Activated CD8-positive, alpha-beta T cell treated with anti-CD3 and anti-CD28 coated beads for 36 hours (primary cell): ENCODE data around the gene BFSP1. TPM values are rescaled to one million over a fixed set of nuclear protein-coding genes. Genes with fewer than 3 reads are reported as not detected.

Experiments used
- ATAC-seq: fragments of 200-7000 bp; cut with Tn5 transposase; one replicate; pipeline ENCODE4 v1.10.0; 2021; ENCODE audit warnings: mild to moderate bottlenecking, moderate library complexity
- CTCF ChIA-PET: fragments of 350-600 bp; sonication (Branson Sonifier 250); formaldehyde crosslinking; loops from one replicate; lab custom pipeline; 2021; ENCODE audit warnings: antibody characterized with exemption; lab: Charles Lee
- POLR2A ChIA-PET: fragments of 350-600 bp; sonication (Branson Sonifier 250); formaldehyde crosslinking; loops from one replicate; lab custom pipeline; 2021; ENCODE audit warnings: antibody characterized with exemption; lab: Charles Lee
- DNase-seq: peaks from one replicate; pipeline ENCODE4 v3.0.0-alpha.2; 2020
- H3K27ac Mint-ChIP-seq: one replicate; pipeline ENCODE4 v1.8.0; 2021; ENCODE audit warnings: mild to moderate bottlenecking, mixed read lengths
- H3K27me3 Mint-ChIP-seq: one replicate; pipeline ENCODE4 v1.8.0; 2021; ENCODE audit warnings: mixed read lengths
- H3K36me3 Mint-ChIP-seq: one replicate; pipeline ENCODE4 v1.8.0; 2021; ENCODE audit warnings: low read depth, mixed read lengths
- H3K4me1 Mint-ChIP-seq: one replicate; pipeline ENCODE4 v1.8.0; 2021; ENCODE audit warnings: low read depth, mixed read lengths
- H3K4me3 Mint-ChIP-seq: one replicate; pipeline ENCODE4 v1.8.0; 2021; ENCODE audit warnings: mild to moderate bottlenecking, moderate library complexity, mixed read lengths
- H3K9me3 Mint-ChIP-seq: one replicate; pipeline ENCODE4 v1.8.0; 2021; ENCODE audit warnings: mixed read lengths
- CTCF ChIP-seq: fragments of 200-600 bp; IDR thresholded peaks from one replicate; pipeline ENCODE4 v1.8.0; 2022; ENCODE audit warnings: antibody characterized with exemption, mild to moderate bottlenecking
- intact Hi-C: fragments of 100-400 bp; cut with micrococcal nuclease; formaldehyde crosslinking; loops from one replicate; pipeline ENCODE4 v1.10.0; 2022
- total RNA-seq, 2 experiments: library from RNA; stranded (reverse); gene quantifications; one replicate each; pipeline ENCODE4 v1.2.3, GENCODE V29; 2021

The BFSP1 gene
- total RNA-seq, 2 experiments from 2014 or later = 0.18 TPM

- ChIA-PET POLR2A (interaction anchor here (0.6 kb wide), 1 partner anchor 23 kb away, joined by 3 read pairs; no protein-coding TSS in a partner anchor), CTCF (no interaction called here)
- no peaks in the 10 kb centered on the region for H3K9me3 Mint-ChIP-seq
- DNase-seq (no peak), ATAC-seq (no peak)
- peaks cover 9% of the 10 kb centered on the region for H3K27me3 Mint-ChIP-seq
- intact Hi-C loops = no loop called here
- H3K4me1 Mint-ChIP-seq = no peaks in the 10 kb centered on the region
- H3K4me3 Mint-ChIP-seq = no peak overlapping the region
- H3K36me3 Mint-ChIP-seq = no peaks in the 10 kb centered on the region
- no peak overlapping the region for H3K27ac Mint-ChIP-seq
- TF ChIP-seq CTCF = no peak
Observed at GRCh38 chr20:17482536-17482935, 48.6 kb downstream of the BFSP1 start.

DNA sequence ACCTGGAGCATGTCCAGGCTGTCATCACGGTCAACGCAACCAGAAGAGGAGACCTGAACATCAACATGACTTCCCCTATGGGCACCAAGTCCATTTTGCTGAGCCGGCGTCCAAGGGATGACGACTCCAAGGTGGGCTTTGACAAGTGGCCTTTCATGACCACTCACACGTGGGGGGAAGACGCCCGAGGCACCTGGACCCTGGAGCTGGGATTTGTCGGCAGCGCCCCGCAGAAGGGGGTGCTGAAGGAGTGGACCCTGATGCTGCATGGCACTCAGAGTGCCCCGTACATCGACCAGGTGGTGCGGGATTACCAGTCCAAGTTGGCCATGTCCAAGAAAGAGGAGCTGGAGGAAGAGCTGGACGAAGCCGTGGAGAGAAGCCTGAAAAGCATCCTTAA, 49.5 kb downstream of the BFSP1 start:
- ChIA-PET POLR2A (no interaction called here), CTCF (no interaction called here)
- Mint-ChIP-seq H3K27ac (no peak overlapping the region), H3K27me3 (peaks cover 9% of the 10 kb centered on the region), H3K36me3 (no peaks in the 10 kb centered on the region), H3K4me3 (no peak overlapping the region), H3K4me1 (no peaks in the 10 kb centered on the region), H3K9me3 (no peaks in the 10 kb centered on the region)
- TF ChIP-seq CTCF = no peak
- DNase-seq (no peak), ATAC-seq (no peak)
- intact Hi-C loops = no loop called here

DNA sequence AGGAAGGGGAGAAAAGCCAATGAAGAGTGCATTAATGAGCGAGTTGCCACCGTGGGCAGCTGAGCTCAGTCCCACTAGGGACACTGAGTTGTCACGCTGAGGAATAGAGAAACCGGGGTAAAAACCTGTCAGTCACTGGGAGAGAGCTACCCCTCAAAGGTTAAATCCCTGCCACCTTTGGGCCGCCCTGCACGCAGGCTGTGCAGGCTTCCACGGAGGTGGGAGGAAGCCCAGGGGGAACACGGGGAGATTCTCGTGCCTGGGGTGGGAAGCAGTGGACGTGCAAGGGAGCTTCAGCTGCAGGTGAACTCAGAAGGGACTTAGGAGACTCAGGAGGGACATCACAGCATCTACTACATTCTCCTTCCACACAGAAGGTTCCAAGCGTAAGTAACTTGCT, 50.5 kb downstream of the BFSP1 start:
- DNase-seq (no peak), ATAC-seq (no peak)
- H3K27me3 Mint-ChIP-seq = peaks cover 9% of the 10 kb centered on the region
- no peak for TF ChIP-seq CTCF
- no peaks in the 10 kb centered on the region for H3K4me1 Mint-ChIP-seq
- CTCF ChIA-PET = no interaction called here
- H3K27ac Mint-ChIP-seq = no peak overlapping the region
- intact Hi-C loops = no loop called here
- H3K9me3 Mint-ChIP-seq = no peaks in the 10 kb centered on the region
- POLR2A ChIA-PET = no interaction called here
- H3K4me3 Mint-ChIP-seq = no peak overlapping the region
- H3K36me3 Mint-ChIP-seq = no peaks in the 10 kb centered on the region

GRCh38 chr20:17479063-17479657, 52.0 kb downstream of the BFSP1 start:
- Mint-ChIP-seq H3K27ac (no peak overlapping the region), H3K4me3 (no peak overlapping the region), H3K27me3 (peaks cover 8% of the 10 kb centered on the region), H3K4me1 (no peaks in the 10 kb centered on the region), H3K9me3 (no peaks in the 10 kb centered on the region), H3K36me3 (no peaks in the 10 kb centered on the region)
- DNase-seq = no peak
- ChIA-PET POLR2A (no interaction called here), CTCF (no interaction called here)
- intact Hi-C loops = no loop called here
- no peak for TF ChIP-seq CTCF
- ATAC-seq = no peak

DNA sequence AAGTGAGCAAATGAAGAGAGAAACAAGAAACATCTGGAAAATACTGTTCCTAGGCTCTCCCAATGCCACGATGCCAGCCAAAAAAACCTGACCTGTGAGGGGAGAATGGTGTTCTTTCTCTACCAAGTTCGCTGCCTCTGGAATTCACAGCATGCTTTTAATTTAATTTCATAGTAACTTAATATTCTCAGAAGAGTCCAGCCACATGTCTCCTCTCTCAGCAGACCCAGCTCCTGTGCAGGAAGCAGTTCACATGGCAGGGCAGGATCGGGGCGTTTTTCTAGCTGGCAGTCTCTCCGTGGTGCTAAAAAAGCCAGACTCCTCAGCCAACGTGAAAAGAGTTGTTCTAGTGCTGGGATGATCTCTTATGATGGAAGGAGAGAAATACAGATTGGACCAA, 57.5 kb downstream of the BFSP1 start:
- no peak for TF ChIP-seq CTCF
- ChIA-PET POLR2A (no interaction called here), CTCF (no interaction called here)
- ATAC-seq = no peak
- H3K36me3 Mint-ChIP-seq = no peaks in the 10 kb centered on the region
- intact Hi-C loops = no loop called here
- no peaks in the 10 kb centered on the region for H3K9me3 Mint-ChIP-seq
- no peak for DNase-seq
- peaks cover 1% of the 10 kb centered on the region for H3K27me3 Mint-ChIP-seq
- no peaks in the 10 kb centered on the region for H3K4me1 Mint-ChIP-seq
- no peak overlapping the region for H3K4me3 Mint-ChIP-seq
- no peak overlapping the region for H3K27ac Mint-ChIP-seq
